SK-N-SH (cell line): ENCODE data around the gene USH1C.

Source experiments
- CHD2 ChIP-seq: fragments of 150-350 bp; IDR thresholded peaks from 2 replicates; pipeline ENCODE4 v1.6.1; 2018; ENCODE audit warnings: low read length; ENCODE audit not compliant: partially characterized antibody
- TCF12 ChIP-seq: IDR thresholded peaks from 2 replicates; pipeline ENCODE4 v1.4.0; 2012
- TF ChIP-seq, protein P1 (sequence below): fragments of 200-600 bp; sonication (generic); IDR thresholded peaks from 2 replicates; pipeline ENCODE4 v1.6.1; 2017; ENCODE audit warnings: antibody characterized with exemption, mild to moderate bottlenecking, moderate library complexity

DNA sequence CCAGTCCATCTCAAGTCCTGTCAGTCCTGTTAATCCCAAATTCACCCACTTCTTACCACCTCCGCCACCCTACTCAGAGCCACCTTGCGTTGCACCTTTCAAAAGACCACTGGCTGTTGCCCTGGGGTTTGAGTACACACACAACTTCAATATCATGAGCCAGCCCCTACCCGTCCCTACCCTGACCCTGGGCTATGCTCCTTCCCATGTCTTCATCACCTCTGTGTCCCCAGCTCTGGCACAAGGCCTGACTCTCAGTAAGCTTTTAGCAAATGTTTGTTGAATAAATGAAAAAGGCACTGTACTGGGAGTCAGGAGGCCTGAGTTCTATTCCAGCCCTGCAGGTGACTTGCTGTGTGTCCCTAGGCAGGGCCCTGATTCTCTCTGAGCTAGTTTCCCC, 29.3 kb upstream of the USH1C start:
- TF ChIP-seq CHD2 (no peak), TCF12 (no peak)
- TF ChIP-seq, protein P1, sequence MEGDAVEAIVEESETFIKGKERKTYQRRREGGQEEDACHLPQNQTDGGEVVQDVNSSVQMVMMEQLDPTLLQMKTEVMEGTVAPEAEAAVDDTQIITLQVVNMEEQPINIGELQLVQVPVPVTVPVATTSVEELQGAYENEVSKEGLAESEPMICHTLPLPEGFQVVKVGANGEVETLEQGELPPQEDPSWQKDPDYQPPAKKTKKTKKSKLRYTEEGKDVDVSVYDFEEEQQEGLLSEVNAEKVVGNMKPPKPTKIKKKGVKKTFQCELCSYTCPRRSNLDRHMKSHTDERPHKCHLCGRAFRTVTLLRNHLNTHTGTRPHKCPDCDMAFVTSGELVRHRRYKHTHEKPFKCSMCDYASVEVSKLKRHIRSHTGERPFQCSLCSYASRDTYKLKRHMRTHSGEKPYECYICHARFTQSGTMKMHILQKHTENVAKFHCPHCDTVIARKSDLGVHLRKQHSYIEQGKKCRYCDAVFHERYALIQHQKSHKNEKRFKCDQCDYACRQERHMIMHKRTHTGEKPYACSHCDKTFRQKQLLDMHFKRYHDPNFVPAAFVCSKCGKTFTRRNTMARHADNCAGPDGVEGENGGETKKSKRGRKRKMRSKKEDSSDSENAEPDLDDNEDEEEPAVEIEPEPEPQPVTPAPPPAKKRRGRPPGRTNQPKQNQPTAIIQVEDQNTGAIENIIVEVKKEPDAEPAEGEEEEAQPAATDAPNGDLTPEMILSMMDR = no peak
